IPS-NIHi7 (cell line): ENCODE data around the gene PTPRQ.

Source experiments
- DNase-seq: peaks from one replicate; pipeline ENCODE4 v3.0.0; 2012; ENCODE audit warnings: mixed read lengths; ENCODE audit errors: extremely low spot score

PTPRQ gene

GRCh38 chr12:80702889-80703805 lies 259.1 kb downstream of the PTPRQ start:
- DNase-seq, result no peak

GRCh38 chr12:80704420-80704819 lies 260.4 kb downstream of the PTPRQ start:
- no peak for DNase-seq

- DNase-seq, result no peak
Measured at GRCh38 chr12:80707126-80707829, 263.2 kb downstream of the PTPRQ start, which contains the start of gene MYF6. Gene MYF6, plus strand, starts transcription at chr12:80707634. Its CDS starts 86 bp downstream, at chr12:80707720.

- no peak for DNase-seq
Measured at GRCh38 chr12:80707830-80708258, 263.8 kb downstream of the PTPRQ start.

GRCh38 chr12:80708259-80708974 lies 264.4 kb downstream of the PTPRQ start:
- peak; percentile 38 for DNase-seq

- DNase-seq, result no peak
Measured at GRCh38 chr12:80708975-80709328, 264.9 kb downstream of the PTPRQ start.

GRCh38 chr12:80709811-80710726 lies 266.0 kb downstream of the PTPRQ start:
- DNase-seq, result peak; percentile 57

- no peak for DNase-seq
Measured at GRCh38 chr12:80710727-80711449, 266.9 kb downstream of the PTPRQ start.

- DNase-seq, result no peak
Measured at GRCh38 chr12:80711866-80712265, 267.8 kb downstream of the PTPRQ start.

GRCh38 chr12:80712866-80713265 lies 268.8 kb downstream of the PTPRQ start:
- no peak for DNase-seq

- DNase-seq, result no peak
Measured at GRCh38 chr12:80713419-80713818, 269.4 kb downstream of the PTPRQ start.

GRCh38 chr12:80714055-80714454 lies 270.0 kb downstream of the PTPRQ start:
- DNase-seq, result peak; percentile 51

- DNase-seq, result no peak
Measured at GRCh38 chr12:80714846-80715245, 270.8 kb downstream of the PTPRQ start.

GRCh38 chr12:80715713-80716249 lies 271.7 kb downstream of the PTPRQ start:
- no peak for DNase-seq

GRCh38 chr12:80716696-80717469 lies 272.8 kb downstream of the PTPRQ start, which contains the start of gene MYF5:
Gene MYF5, plus strand, starts transcription at chr12:80716912. Its CDS starts 152 bp downstream, at chr12:80717064.
- no peak for DNase-seq

- DNase-seq, result no peak
Measured at GRCh38 chr12:80717856-80718255, 273.8 kb downstream of the PTPRQ start.

- DNase-seq, result no peak
Measured at GRCh38 chr12:80720516-80720915, 276.5 kb downstream of the PTPRQ start.

GRCh38 chr12:80721326-80721725 lies 277.3 kb downstream of the PTPRQ start:
- DNase-seq, result no peak
